ENCODE results near the gene CHRD.

CHRD gene

GRCh38 chr3:184360929-184361531, 18.8 kb upstream of the CHRD start:
- DNase-seq (ENCODE audit: low read depth in 2 of 2), result no peak

GRCh38 chr3:184361532-184361931, 18.3 kb upstream of the CHRD start, which contains the start of the genes CLCN2 and POLR2H:
Gene CLCN2, minus strand, starts transcription at chr3:184361605. Its CDS starts 126 bp downstream, at chr3:184361479.
Gene POLR2H, plus strand, starts transcription at chr3:184361710. Its CDS starts 1,783 bp downstream, at chr3:184363493.
- DNase-seq (ENCODE audit: low read depth in 2 of 2), result peak in 1 of 2 donors; percentile 31

DNA sequence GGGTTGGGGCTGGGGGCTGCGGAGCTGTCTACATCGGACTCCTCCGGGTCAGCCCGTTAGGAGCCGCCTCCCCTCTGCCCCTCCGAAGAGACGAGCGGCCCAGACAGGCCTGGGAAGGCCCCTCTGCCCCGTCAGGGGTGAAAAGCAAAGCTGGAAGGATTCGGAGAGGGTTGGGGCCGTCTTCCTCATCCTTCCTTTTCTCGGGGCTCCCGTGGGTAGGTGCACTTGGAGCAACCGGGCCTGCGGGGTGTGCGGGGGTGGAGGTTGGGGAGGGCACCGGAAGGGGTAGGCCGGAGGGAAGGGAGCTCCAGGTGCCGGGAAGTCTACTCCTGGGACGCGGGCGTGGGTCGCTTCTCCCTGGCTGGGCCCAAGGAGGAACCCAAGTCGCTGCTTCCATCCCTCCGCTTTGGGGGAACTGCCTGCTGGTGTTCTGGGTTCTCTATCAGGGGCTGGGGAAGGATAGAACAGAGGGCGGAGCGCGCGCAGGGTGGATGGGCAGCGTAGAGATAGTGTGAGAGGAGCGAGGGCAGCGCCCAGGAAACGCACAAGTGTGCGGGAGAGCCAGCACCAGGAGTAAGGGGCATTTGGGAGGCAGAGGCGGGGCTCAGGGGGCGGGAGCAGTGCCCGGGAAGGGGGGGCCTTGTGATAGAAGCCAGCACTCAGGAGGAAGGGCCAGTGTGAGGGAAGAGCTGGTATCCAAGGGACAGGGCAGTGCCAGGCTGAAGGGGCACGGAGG, 17.8 kb upstream of the CHRD start:
- peak; percentile 22 to 33 for DNase-seq (ENCODE audit: low read depth in 2 of 2)

- DNase-seq (ENCODE audit: low read depth in 2 of 2), result peak; percentile 93 to 96
These were observed 16.9 kb upstream of the CHRD start for GRCh38 chr3:184362668-184363546.

DNA sequence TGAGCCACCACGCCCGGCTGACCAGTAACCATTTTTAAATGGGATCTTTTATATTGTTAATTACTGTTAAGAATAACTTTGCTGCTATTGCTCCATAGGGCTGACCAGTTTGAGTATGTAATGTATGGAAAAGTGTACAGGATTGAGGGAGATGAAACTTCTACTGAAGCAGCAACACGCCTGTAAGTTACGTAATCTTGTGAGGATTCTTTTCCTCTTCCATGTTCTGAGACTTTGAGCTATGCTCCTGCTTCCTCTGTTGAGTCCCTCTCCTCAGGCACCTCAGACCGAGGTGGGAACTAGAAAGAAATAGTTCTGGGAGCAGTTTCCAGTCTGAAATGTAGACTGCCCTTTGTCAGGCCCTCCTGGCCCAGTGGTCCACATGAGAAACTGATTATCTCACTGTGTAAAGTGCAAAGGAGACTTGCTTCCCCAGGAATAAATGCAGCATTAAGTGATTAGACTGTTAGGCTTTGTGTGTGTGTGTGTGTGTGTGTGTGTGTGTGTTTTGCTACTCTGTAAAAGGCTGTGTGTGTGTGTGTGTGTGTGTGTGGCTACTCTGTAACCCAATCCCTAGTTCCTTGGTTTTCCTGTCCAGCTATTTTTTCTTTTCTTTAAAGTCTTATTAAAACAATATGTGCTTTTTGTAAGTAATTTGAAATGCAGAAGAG, 13.1 kb upstream of the CHRD start:
- no peak for DNase-seq (ENCODE audit: low read depth in 2 of 2)

DNA sequence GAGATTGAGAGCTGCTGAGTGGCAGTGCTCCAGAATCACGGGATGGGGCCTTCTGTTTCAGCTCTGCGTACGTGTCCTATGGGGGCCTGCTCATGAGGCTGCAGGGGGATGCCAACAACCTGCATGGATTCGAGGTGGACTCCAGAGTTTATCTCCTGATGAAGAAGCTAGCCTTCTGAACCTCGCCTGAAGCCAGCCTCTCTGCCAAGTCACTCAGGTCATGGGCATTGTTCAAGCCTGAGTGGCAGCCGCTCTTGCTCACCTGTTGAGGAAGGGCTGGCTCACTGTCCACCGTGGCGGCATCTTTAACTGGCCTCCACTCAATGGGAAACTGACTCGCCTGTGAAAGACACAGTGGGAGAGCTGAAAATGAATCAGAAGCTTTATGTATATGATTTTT, 11.7 kb upstream of the CHRD start:
- no peak for DNase-seq (ENCODE audit: low read depth in 2 of 2)

DNA sequence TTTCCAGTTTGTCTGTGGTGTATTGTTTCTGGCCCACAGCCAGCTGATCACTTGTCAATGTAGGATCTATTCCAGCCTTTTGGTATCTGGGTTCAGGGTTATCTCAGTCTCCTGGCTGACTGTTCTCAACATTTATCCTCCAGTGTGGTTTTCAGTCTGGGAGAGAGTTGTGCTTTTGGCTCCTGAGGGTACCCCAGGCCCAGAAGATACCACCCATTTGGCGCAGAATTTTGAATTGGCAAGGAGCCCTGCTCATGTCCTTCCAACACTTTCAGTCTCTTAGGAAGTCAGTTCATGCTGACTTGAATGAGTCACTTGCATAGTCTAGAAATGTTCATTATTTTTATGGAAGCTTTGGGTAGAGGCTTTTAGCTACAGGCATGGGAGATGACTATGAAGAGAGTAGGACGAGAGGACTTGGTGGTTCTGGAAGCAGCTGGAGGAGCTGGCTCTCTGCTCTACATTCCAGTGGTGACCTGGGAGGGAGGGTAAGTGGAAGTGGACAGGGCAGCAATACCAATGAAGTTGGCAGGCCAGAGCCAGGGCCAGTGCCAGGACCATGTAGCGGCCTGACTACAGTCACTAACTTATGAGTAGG, 11.2 kb upstream of the CHRD start:
- DNase-seq (ENCODE audit: low read depth in 2 of 2), result no peak

DNA sequence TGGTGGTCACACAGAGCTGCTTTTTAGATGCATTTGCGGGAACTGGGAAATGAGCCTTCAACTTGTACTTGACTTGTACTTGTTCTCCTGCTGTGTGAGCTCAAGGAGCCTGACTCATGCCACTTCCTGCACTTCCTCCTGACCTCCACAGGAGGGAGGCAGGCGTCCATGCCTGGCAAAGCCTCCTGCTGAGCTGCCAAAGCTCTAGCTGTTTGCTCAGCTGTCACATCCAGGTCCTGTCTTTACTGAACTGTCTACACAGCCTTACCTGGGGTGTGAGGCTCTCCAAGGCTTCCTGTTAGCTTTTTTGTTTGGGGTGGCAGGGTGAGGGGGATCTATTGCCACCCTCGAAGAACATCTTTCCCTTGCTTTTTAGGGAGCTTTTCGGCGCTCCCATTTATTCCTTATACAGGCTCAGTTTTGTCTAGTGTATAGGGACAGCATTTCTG, 8.3 kb upstream of the CHRD start:
- peak; percentile 40 to 51 for DNase-seq (ENCODE audit: low read depth in 2 of 2)

DNA sequence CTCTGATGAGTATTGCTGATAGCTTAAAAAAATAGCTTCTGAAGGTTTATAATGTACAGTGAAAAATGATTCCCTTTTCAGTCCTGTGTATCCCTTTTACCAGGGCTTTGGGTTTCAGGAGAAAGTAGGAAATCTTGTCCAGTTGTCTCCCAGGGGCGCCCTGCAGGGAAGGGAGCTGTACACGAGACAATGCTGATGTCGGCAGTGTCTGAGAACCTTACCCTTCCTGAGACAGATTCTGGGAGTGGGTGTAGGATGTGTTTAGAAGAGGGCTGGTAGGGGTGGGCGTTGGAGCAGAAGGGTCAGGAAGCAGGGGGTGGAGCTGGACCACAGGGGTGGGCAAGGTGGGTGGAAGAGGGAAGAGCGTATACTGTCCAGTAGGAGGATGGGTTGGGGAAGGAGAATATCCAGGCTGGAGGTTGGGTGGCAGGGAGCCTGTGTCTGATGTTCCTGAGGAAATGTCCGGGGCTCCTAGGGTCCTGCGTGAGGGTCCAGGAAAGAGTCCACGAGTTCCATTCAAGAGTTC, 7.5 kb upstream of the CHRD start:
- no peak for DNase-seq (ENCODE audit: low read depth in 2 of 2)

GRCh38 chr3:184372911-184373310, 6.9 kb upstream of the CHRD start:
- no peak for DNase-seq (ENCODE audit: low read depth in 2 of 2)

DNA sequence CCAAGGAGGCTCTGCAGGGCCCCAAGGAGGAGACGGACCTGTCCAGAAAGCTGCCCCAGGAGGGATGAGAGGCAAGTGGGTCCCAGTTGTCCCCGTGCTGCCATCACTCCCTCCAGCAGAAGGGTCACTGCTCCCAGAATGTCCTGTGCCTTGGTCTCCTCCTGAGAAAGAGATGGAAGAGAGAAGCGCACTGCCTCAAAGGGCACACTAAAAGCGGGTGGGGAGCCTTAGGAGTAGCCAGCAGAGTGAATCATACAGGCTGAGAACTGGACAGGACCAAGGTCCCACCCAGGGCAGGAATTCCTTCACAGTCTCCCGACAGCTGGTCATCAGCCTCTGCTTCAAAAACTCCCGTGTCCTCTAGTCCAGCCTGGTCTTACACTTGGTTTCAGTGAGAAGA, 6.4 kb upstream of the CHRD start:
- no peak for DNase-seq (ENCODE audit: low read depth in 2 of 2)

DNA sequence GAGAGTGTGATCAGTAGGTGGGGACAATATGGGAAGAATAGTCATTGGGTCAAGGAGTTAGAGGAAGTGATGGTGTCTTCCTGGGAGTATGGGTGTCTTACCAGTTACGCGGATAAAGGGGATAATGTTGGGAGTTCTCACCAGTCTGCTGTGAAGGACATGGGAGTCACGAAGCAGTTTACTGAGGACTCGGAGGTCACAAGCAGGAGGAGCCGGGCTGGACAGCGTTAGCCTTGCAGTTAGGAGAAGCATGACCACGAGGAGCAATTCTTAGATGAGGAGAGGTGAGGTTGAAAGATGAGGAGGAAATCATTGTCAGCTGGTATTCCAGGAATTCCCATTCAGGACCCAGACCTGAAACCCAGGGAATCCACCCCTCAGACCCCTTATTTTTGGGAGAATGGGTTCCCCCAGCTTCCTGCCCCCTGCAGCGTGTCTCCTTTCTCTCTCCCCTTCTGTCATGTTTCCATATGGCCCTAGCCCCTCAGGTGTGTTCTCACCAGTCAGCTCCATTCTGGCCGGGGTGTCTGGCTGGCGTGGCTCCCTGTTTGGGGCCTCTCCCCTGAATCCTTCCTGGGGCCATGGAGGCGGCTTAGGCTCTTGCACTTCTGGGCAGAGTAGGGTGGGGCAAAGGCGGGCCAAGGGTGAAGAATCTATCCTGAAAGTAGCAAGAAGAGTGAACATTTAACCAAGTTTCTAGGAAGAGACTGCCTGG, 4.0 kb upstream of the CHRD start:
- DNase-seq (ENCODE audit: low read depth in 2 of 2), result no peak

GRCh38 chr3:184377374-184377773, 2.5 kb upstream of the CHRD start:
- no peak for DNase-seq (ENCODE audit: low read depth in 2 of 2)

DNA sequence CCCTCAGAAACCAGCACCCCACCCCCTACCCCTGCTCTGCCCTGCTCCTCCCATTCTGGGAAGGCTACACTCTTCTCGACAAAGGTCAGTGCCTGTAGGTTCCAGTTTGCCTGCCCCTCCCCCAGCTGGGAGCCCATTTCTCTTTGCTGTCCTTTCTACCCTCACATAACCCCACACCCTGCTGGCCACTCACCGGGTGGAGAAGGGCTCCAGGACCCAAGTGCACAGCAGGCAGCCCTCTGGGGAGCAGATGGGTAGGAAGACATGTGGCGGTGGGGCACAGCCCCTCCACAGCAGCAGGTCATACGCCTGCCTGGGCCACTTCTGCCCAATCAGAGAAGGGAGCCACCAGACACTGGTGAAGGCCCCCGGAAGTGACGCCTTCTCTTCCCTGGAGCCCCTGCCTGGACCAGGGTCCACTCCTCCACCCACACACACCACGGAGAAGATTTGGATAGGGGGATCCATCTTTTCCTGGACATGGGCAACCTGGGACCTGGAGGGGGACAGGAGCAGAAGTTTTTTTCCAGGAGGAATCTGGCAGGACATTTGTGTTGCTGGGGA, 1.9 kb upstream of the CHRD start, which contains the start of gene THPO:
Gene THPO (minus strand): TSS at position 326 of the 564 bp plus-strand sequence. CDS start 1,948 bp downstream, outside the sequence.
- no peak for DNase-seq (ENCODE audit: low read depth in 2 of 2)

GRCh38 chr3:184378651-184379357, 1.1 kb upstream of the CHRD start:
- DNase-seq (ENCODE audit: low read depth in 2 of 2), result no peak

DNA sequence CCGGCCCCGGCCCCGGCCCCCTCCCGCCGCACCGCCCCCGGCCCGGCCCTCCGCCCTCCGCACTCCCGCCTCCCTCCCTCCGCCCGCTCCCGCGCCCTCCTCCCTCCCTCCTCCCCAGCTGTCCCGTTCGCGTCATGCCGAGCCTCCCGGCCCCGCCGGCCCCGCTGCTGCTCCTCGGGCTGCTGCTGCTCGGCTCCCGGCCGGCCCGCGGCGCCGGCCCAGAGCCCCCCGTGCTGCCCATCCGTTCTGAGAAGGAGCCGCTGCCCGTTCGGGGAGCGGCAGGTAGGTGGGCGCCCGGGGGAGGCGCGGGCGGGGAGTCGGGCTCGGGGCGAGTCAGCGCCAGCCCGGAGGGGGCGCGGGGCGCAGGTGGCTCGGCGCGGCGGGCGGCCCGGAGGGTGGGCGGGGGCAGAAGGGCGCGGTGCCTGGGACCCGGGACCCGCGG, 352 bp downstream of the CHRD start:
- DNase-seq (ENCODE audit: low read depth in 2 of 2), result peak in 1 of 2 donors; percentile 25

DNA sequence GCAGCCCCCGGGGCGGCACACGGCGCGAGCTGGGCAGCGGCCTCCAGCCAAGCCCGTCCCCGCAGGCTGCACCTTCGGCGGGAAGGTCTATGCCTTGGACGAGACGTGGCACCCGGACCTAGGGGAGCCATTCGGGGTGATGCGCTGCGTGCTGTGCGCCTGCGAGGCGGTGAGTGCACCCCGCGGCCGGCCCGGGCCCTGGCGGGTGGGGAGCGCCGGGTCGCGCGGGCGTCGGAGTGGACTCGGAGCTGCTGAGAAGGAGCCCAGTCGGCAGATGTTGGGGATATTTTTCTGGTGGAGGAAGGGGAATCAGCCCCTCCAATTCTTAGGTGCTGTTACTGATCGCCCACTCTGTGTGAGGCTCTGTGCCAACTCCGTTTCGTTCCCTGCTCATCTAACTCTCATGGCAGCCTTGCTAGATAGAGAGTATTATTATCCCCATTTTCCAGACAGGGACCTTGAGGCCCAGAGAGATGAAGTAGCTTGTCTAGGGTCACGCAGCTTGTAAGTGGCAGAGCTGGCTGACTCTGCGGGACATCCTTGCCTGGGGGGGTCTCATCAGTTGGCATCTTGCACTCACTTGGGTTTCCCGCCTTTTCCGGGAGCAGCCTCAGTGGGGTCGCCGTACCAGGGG, 890 bp downstream of the CHRD start:
- DNase-seq (ENCODE audit: low read depth in 2 of 2), result no peak

Data from stimulated activated CD4-positive, alpha-beta T cell treated with anti-CD3 and anti-CD28 coated beads, Interleukin-15, amount 100 ng/mL, for 48 hours (primary cell).